Neural progenitor cell (in vitro differentiated cells): ENCODE data around the gene COX17.

Experiments
- CTCF ChIP-seq: fragments of 200-600 bp; sonication (generic); IDR thresholded peaks from 2 replicates; pipeline ENCODE4 v1.5.1; 2017; ENCODE audit warnings: antibody characterized with exemption, mild to moderate bottlenecking
- EZH2 ChIP-seq: fragments of 200-600 bp; sonication (generic); IDR thresholded peaks from 2 replicates; pipeline ENCODE4 v1.6.1; 2017; ENCODE audit warnings: antibody characterized with exemption, mild to moderate bottlenecking, moderate library complexity

GRCh38 chr3:119683421-119683820 is 6.2 kb upstream of the COX17 start:
- TF ChIP-seq EZH2 (no peak), CTCF (no peak)
